Tibial nerve (tissue), 3 donors: ENCODE measurements around the gene CDH12.

Experiments
- CTCF ChIP-seq, 5 experiments: fragments of 200-600 bp in 3 of 5; fragments of 450-650 bp in 2 of 5; sonication (generic) in 3 of 5; IDR thresholded peaks; one replicate each; pipeline ENCODE4 v1.5.1; 2016 to 2019; ENCODE audit warnings: antibody characterized with exemption in 5 of 5, mild to moderate bottlenecking in 3 of 5, moderate library complexity in 2 of 5
- POLR2A ChIP-seq, 2 donors: fragments of 450-650 bp; IDR thresholded peaks; one replicate each; pipeline ENCODE4 v1.6.1; 2017; ENCODE audit warnings: antibody characterized with exemption in 2 of 2, mild to moderate bottlenecking in 2 of 2, moderate library complexity in 2 of 2

GRCh38 chr5:21818370-21818720, 1034.8 kb downstream of the CDH12 start:
- TF ChIP-seq CTCF (IDR thresholded peaks at IDR 0.05): no peak
- no peak for TF ChIP-seq POLR2A (IDR thresholded peaks at IDR 0.05)
